Thymus (tissue), 11 donors: ENCODE results near the gene FAM43B. TPM values are rescaled to one million over a fixed set of nuclear protein-coding genes. Genes with fewer than 3 reads are reported as not detected.

Experiments used
- DNase-seq, 9 donors: peaks; one replicate each; pipeline ENCODE4 v3.0.0-alpha.2; 2013; ENCODE audit warnings: low spot score in 9 of 9, low read depth in 6 of 9, missing footprints in 1 of 9
- H3K27ac ChIP-seq, 2 donors: one replicate each; pipeline ENCODE4 v1.5.1; 2013; ENCODE audit warnings: control low read depth in 1 of 2, low read depth in 1 of 2, low read length in 1 of 2, mild to moderate bottlenecking in 1 of 2, moderate library complexity in 1 of 2
- H3K27me3 ChIP-seq, 2 donors: one replicate each; pipeline ENCODE4 v1.5.1; 2013; ENCODE audit warnings: low read length in 1 of 2; ENCODE audit not compliant: control insufficient read depth in 2 of 2, insufficient read depth in 1 of 2
- H3K36me3 ChIP-seq, 2 donors: one replicate each; pipeline ENCODE4 v1.5.1; 2013; ENCODE audit warnings: low read length in 1 of 2, mild to moderate bottlenecking in 1 of 2, moderate library complexity in 1 of 2; ENCODE audit not compliant: control insufficient read depth in 2 of 2, insufficient read depth in 2 of 2
- H3K4me1 ChIP-seq, 2 donors: one replicate each; pipeline ENCODE4 v1.5.1; 2013; ENCODE audit warnings: low read length in 2 of 2; ENCODE audit not compliant: control insufficient read depth in 2 of 2, insufficient read depth in 2 of 2
- H3K4me3 ChIP-seq, 2 donors: one replicate each; pipeline ENCODE4 v1.5.1; 2013; ENCODE audit warnings: low read length in 2 of 2, control low read depth in 1 of 2, mild to moderate bottlenecking in 1 of 2
- H3K9me3 ChIP-seq, 2 donors: one replicate each; pipeline ENCODE4 v1.5.1; 2013; ENCODE audit warnings: low read length in 1 of 2, mild to moderate bottlenecking in 1 of 2; ENCODE audit not compliant: control insufficient read depth in 2 of 2, insufficient read depth in 1 of 2
- WGBS: extraction: QIAGEN DNeasy Blood & Tissue Kit; methylation state at CpG from one replicate; pipeline ENCODE4 v1.1.7; 2013; 5-methylcytosine and 5-hydroxymethylcytosine counted together
- polyA plus RNA-seq: library from polyadenylated mRNA; stranded (reverse); fragments of 200-250 nt; gene quantifications from one replicate; pipeline ENCODE4 v1.2.3, GENCODE V29; 2013
- total RNA-seq: library from RNA; stranded (reverse); fragments of 120-200 nt; gene quantifications from one replicate; pipeline ENCODE4 v1.2.4, GENCODE V29; 2013
- donor health status: healthy.

The FAM43B gene
- total and polyA plus RNA-seq, 2 donors: 0.09 to 0.32 TPM

DNA sequence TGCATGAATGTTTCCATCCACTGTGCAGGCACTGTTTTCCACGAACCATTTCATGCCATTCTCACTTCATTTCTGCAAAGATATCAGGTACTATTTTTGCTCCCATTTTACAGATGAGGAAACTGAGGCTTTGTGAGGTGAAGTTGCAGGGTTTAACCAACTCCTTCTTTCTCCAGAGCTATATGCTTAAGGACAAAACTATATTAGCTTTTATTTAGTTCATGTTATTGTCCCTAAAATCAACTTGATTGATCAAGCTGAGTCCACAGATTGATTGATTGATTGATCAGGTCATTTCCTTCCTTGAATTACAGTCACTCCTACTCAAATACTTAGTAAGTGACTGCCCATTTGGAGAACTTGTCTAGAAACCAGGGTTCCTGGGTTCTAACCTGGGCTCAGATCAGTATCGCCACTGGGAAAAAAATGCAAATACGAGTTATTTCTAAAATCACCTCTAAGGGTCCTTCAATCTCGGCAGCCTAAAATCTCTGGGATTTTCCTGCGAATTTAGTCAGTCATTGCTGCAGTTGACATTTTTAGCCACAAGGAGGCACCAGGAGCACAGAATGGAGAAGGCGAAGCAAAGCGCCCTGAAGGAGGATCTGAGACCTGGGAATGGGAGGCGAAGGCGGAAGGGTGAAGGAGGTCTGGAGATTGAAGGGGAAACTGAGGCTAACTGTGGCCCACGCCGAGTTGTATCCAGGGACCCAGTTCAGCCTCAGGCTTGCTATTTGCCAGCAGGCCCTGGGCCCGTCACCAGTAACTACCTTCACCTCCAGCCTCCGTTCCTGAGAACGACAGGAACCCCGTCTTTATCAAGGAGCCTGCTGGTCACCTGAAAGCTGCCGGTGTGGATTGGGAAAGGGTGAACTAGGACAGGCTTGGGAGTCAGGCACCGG is 30.2 kb upstream of the FAM43B start:
- Histone ChIP-seq H3K9me3 (no peaks in the 10 kb centered on the region), H3K27me3 (peaks cover 0 to 2% of the 10 kb centered on the region in 2 donors), H3K36me3 (no peaks in the 10 kb centered on the region), H3K4me3 (no peak overlapping the region), H3K4me1 (no peaks in the 10 kb centered on the region), H3K27ac (no peak overlapping the region)
- 29% methylated on average over 17 of the region's 17 CpGs for WGBS
- peak in 7 of 9 donors; percentile 19 to 65 (median 46) for DNase-seq

DNA sequence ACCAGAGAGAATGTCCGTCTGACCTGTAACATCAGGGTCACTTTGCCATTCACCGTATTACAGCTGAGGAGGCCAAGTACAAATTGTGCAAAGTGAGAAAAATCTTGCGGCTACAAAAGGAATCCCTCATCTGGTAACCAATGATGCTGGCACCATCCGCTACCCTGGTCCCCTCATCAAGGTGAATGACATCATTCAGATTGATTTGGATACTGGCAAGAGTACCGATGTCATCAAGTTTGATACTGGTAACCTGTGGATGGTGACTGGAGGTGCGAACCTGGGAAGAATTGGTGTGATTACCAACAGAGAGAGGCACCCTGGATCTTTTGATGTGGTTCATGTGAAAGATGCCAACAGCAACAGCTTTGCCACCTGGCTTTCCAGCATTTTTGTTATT is 26.1 kb upstream of the FAM43B start:
- Histone ChIP-seq H3K4me1 (no peaks in the 10 kb centered on the region), H3K9me3 (no peaks in the 10 kb centered on the region), H3K36me3 (no peaks in the 10 kb centered on the region), H3K27me3 (peaks cover 0 to 11% of the 10 kb centered on the region in 2 donors), H3K4me3 (no peak overlapping the region), H3K27ac (no peak overlapping the region)
- 93% methylated on average over 6 of the region's 6 CpGs for WGBS
- no peak for DNase-seq

DNA sequence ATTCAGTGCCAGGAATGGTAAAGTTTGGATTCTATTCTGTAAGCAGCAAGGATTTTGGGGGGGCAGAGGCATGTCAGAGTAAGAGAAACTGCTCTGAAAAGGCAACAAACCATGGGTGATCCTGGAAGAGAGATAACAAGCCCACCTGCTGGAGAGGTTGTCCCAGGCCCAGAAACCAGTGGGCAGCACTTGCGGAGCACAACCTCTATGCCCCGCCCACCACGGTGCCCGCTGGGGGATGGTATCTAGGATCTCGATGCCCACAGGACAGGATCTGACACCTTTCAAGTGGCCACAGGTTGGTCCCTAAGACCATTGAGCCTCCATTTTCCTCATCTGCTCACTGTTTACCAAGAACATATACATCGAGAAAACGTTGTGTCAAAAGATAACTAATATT is 24.2 kb upstream of the FAM43B start:
- Histone ChIP-seq H3K27ac (no peak overlapping the region), H3K4me1 (no peaks in the 10 kb centered on the region), H3K36me3 (no peaks in the 10 kb centered on the region), H3K9me3 (no peaks in the 10 kb centered on the region), H3K4me3 (no peak overlapping the region), H3K27me3 (peaks cover 0 to 14% of the 10 kb centered on the region in 2 donors)
- WGBS: 84% methylated on average over 7 of the region's 7 CpGs
- no peak for DNase-seq

DNA sequence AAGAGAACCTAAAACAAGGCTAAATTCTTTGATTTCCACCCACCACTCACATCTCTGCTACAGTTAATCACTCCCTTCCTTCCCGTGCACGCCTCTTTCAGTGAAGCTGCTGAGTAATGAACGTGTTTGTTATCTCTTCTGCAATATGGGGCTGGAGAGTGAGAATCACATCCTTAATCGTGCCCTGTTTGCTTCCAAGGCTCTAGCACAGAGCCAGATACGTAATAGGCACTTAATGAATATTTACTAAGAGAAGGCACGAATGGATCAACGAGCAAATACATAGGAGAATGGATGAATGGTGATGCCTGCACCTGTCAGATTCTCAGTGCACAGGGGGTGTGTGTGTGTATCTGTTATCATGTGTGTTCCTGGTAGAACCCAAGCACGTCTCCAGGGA is 22.1 kb upstream of the FAM43B start:
- Histone ChIP-seq H3K27me3 (peaks cover 0 to 27% of the 10 kb centered on the region in 2 donors), H3K36me3 (no peaks in the 10 kb centered on the region), H3K27ac (no peak overlapping the region), H3K4me3 (no peak overlapping the region), H3K4me1 (no peaks in the 10 kb centered on the region), H3K9me3 (no peaks in the 10 kb centered on the region)
- 13% methylated on average over 8 of the region's 8 CpGs for WGBS
- no peak for DNase-seq

DNA sequence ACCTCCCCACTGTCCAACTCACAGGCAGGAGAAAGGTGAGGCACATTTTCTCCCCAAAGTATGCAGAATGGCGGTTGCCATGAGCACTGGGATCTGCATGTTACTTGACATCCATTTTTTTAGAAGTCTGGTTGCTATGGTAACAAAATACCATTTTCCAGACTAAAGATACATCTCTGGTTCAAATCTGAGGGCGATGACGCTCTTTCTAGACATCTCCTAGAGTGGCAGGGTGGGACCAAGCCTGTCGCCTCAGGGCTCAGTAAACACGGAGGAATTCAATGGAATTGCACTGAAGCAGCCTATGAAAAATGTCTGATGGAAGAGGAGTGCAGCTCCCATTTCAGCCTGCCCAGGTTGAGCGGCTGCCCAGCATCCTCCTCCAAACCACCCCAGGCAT is 21.5 kb upstream of the FAM43B start:
- no peak overlapping the region for H3K27ac ChIP-seq
- H3K4me1 ChIP-seq: no peaks in the 10 kb centered on the region
- peaks cover 0 to 27% of the 10 kb centered on the region in 2 donors for H3K27me3 ChIP-seq
- no peaks in the 10 kb centered on the region for H3K9me3 ChIP-seq
- H3K4me3 ChIP-seq: no peak overlapping the region
- 83% methylated on average over 6 of the region's 6 CpGs for WGBS
- H3K36me3 ChIP-seq: no peaks in the 10 kb centered on the region
- no peak for DNase-seq

DNA sequence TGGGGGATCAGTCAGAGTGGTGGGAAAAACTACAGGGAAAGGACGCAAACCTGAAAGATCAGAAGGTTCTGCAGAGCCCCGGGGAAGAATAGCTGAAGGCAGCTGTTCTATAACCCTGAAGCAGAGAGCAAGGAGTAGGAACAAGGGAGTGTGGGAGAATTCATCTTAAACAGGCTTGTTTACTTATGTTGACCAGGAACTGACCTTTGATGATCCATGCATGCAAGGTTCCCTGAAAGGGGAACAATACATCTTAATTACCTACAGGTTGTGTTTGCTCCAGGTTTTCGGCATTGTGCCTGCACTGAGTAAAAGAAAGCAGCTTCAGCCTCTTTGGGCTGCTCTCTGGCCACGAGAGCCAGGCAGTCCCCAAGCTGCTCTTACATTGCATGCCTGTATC is 18.7 kb upstream of the FAM43B start:
- WGBS: 74% methylated on average over 4 of the region's 4 CpGs
- Histone ChIP-seq H3K27ac (no peak overlapping the region), H3K36me3 (no peaks in the 10 kb centered on the region), H3K27me3 (peaks cover 0 to 30% of the 10 kb centered on the region in 2 donors), H3K4me1 (no peaks in the 10 kb centered on the region), H3K4me3 (no peak overlapping the region), H3K9me3 (no peaks in the 10 kb centered on the region)
- DNase-seq: no peak

DNA sequence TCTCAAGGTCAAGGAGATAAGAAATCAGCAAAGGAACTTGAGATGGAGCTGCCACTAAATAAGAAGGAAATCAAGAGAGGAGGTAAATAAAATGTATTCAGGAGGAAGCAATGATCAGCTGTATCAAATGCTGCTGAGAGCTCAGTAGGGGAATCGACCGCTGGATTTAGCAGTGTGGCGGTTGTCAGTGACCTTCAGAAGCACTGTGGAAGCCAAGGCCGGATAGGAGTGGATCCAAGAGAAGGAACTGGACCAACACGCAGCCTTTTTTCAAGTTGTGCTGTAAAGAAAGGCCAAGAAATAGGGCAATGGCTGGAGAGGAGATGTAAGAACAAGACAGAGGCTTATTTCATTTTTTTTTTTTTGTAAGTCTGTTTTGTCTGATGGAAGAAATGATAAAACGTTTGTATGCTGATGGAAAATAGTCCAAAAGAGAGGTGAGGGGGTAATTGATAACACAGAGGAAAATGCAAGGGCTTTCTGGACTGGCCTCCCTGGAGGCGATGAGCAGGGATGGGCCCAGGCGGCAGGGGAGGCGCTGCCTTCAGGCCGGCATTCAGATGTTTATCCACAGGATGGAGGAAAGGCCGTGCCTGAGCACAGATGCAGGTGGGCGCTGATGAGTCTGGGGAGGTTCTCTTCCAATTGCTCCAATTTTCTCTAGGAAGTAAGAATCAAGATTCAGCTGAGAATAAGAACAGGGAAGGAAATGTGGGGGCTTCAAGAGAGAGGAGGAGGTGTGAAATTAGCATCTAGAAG is 17.5 kb upstream of the FAM43B start:
- 83% methylated on average over 12 of the region's 12 CpGs for WGBS
- no peaks in the 10 kb centered on the region for H3K36me3 ChIP-seq
- no peaks in the 10 kb centered on the region for H3K4me1 ChIP-seq
- H3K4me3 ChIP-seq: no peak overlapping the region
- no peak overlapping the region for H3K27ac ChIP-seq
- no peaks in the 10 kb centered on the region for H3K9me3 ChIP-seq
- H3K27me3 ChIP-seq: peaks cover 0 to 33% of the 10 kb centered on the region in 2 donors
- DNase-seq: no peak

DNA sequence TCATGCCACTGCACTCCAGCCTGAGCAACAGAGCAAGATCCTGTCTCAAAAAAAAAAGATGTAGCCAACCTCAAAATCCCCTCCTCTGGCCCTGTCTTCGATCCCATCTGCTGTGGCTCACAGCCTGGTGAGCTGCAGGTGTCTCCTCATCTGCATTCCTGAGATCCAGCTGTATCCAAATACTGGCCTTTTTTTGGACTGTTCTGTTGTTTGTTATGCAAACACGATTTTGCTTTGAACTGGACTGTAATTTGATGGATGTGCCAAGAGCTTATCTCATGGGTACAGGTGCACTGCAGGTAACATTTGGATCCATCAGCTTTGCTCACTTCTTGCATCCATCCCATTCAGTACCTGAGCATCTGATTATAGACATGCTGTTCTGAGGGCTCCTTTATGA is 14.1 kb upstream of the FAM43B start:
- Histone ChIP-seq H3K4me3 (no peak overlapping the region), H3K36me3 (no peaks in the 10 kb centered on the region), H3K4me1 (no peaks in the 10 kb centered on the region), H3K27ac (no peak overlapping the region), H3K9me3 (no peaks in the 10 kb centered on the region), H3K27me3 (peaks cover 0 to 26% of the 10 kb centered on the region in 2 donors)
- DNase-seq: no peak
- WGBS: 61% methylated on average over 2 of the region's 2 CpGs
